IMR-90 (cell line): ENCODE measurements around the gene TAF1. TPM values are rescaled to one million over a fixed set of nuclear protein-coding genes. Genes with fewer than 3 reads are reported as not detected.

Experiments
- ATAC-seq: fragments of 200-7000 bp; cut with Tn5 transposase; 2 replicates; pipeline ENCODE4 v1.9.1; 2020; ENCODE audit warnings: low read depth, mild to moderate bottlenecking, moderate library complexity
- Bru-seq: library from RNA; stranded (reverse); fragments of 400-500 nt; gene quantifications from one replicate; lab custom pipeline; 2021; lab: Mats Ljungman, UMichigan
- BruChase-seq, 2 experiments: library from RNA; stranded (reverse); fragments of 400-500 nt; gene quantifications; one replicate each; lab custom pipeline; 2021; lab: Mats Ljungman, UMichigan
- BruUV-seq: library from RNA; stranded (reverse); fragments of 400-500 nt; replicated peaks from 2 replicates; lab custom pipeline; 2021; lab: Mats Ljungman, UMichigan
- CTCF ChIA-PET: fragments of 300-600 bp; formaldehyde crosslinking; extraction: SDS; loops from one replicate; lab custom pipeline; 2021; ENCODE audit warnings: antibody characterized with exemption; lab: Yijun Ruan, JAX
- POLR2A ChIA-PET: fragments of 300-600 bp; sonication (Branson Sonifier 250); formaldehyde crosslinking; loops from one replicate; lab custom pipeline; 2022; ENCODE audit warnings: antibody characterized with exemption; ENCODE audit not compliant: unreplicated experiment; lab: Charles Lee
- DNase-seq: peaks from one replicate; pipeline ENCODE4 v3.0.0; 2013
- H2AFZ ChIP-seq: replicated peaks from 2 replicates; pipeline ENCODE3; 2013; ENCODE audit warnings: low read length, mild to moderate bottlenecking; ENCODE audit not compliant: poor library complexity
- H2AK5ac ChIP-seq: 2 replicates; pipeline ENCODE4 v1.6.1; 2013; ENCODE audit warnings: low read depth, low read length, inconsistent platforms
- H2AK9ac ChIP-seq: replicated peaks from 2 replicates; pipeline ENCODE3; 2013; ENCODE audit warnings: mild to moderate bottlenecking, low read depth, low read length, moderate library complexity; ENCODE audit not compliant: poor library complexity
- H2BK120ac ChIP-seq: 2 replicates; pipeline ENCODE4 v1.6.1; 2013; ENCODE audit warnings: low read depth, low read length, inconsistent platforms
- H2BK15ac ChIP-seq: 3 replicates; pipeline ENCODE4 v1.6.1; 2013; ENCODE audit warnings: low read depth, low read length, inconsistent platforms
- H2BK20ac ChIP-seq: 2 replicates; pipeline ENCODE4 v1.6.1; 2013; ENCODE audit warnings: low read depth, mild to moderate bottlenecking, inconsistent platforms, low read length, moderate library complexity
- H2BK5ac ChIP-seq: 2 replicates; pipeline ENCODE4 v1.6.1; 2013; ENCODE audit warnings: mild to moderate bottlenecking, low read depth, low read length, inconsistent platforms; ENCODE audit not compliant: poor library complexity, severe bottlenecking
- H3K14ac ChIP-seq: replicated peaks from 2 replicates; pipeline ENCODE4 v1.6.1; 2013; ENCODE audit warnings: low read depth, low read length, inconsistent platforms
- H3K18ac ChIP-seq: 2 replicates; pipeline ENCODE4 v1.6.1; 2013; ENCODE audit warnings: low read depth, low read length, control low read depth
- H3K23ac ChIP-seq: 2 replicates; pipeline ENCODE4 v1.6.1; 2013; ENCODE audit warnings: low read depth, low read length, inconsistent platforms
- H3K27ac ChIP-seq: 2 replicates; pipeline ENCODE4 v1.5.1; 2013; ENCODE audit warnings: mild to moderate bottlenecking, control low read depth, low read length; ENCODE audit not compliant: insufficient read depth
- H3K27me3 ChIP-seq: 2 replicates; pipeline ENCODE4 v1.6.1; 2013; ENCODE audit warnings: low read length; ENCODE audit not compliant: control insufficient read depth, insufficient read depth
- H3K36me3 ChIP-seq: 2 replicates; pipeline ENCODE4 v1.6.1; 2013; ENCODE audit warnings: low read length, mixed read lengths; ENCODE audit not compliant: control insufficient read depth, insufficient read depth
- H3K4ac ChIP-seq: 2 replicates; pipeline ENCODE4 v1.6.1; 2013; ENCODE audit warnings: low read depth, low read length, inconsistent platforms
- H3K4me1 ChIP-seq: 2 replicates; pipeline ENCODE4 v1.6.1; 2013; ENCODE audit warnings: low read length, mixed read lengths; ENCODE audit not compliant: control insufficient read depth, insufficient read depth
- H3K4me2 ChIP-seq: 2 replicates; pipeline ENCODE4 v1.6.1; 2013; ENCODE audit warnings: low read depth, mild to moderate bottlenecking, control low read depth, low read length, moderate library complexity
- H3K4me3 ChIP-seq: 2 replicates; pipeline ENCODE4 v1.5.1; 2013; ENCODE audit warnings: low read depth, mild to moderate bottlenecking, control low read depth, low read length, moderate library complexity; ENCODE audit not compliant: insufficient read depth
- H3K56ac ChIP-seq: 2 replicates; pipeline ENCODE4 v1.6.1; 2013; ENCODE audit warnings: low read length, inconsistent platforms; ENCODE audit not compliant: insufficient read depth; ENCODE audit errors: extremely low read depth
- H3K79me1 ChIP-seq, 2 experiments: 2 replicates each; pipeline ENCODE4 v1.6.1; 2013; ENCODE audit warnings: low read length in 2 of 2, inconsistent platforms in 1 of 2, low read depth in 1 of 2
- H3K9ac ChIP-seq: 2 replicates; pipeline ENCODE4 v1.6.1; 2013; ENCODE audit warnings: low read depth, low read length, control low read depth
- H3K9me1 ChIP-seq: 2 replicates; pipeline ENCODE4 v1.6.1; 2013; ENCODE audit warnings: low read length, inconsistent platforms; ENCODE audit not compliant: insufficient read depth
- H3K9me3 ChIP-seq: 2 replicates; pipeline ENCODE4 v1.6.1; 2013; ENCODE audit warnings: low read length; ENCODE audit not compliant: control insufficient read depth, insufficient read depth
- H4K20me1 ChIP-seq: 2 replicates; pipeline ENCODE4 v1.6.1; 2013; ENCODE audit warnings: low read length, inconsistent platforms; ENCODE audit not compliant: insufficient read depth
- H4K5ac ChIP-seq: 2 replicates; pipeline ENCODE4 v1.6.1; 2013; ENCODE audit warnings: mild to moderate bottlenecking, low read depth, low read length, control low read depth
- H4K8ac ChIP-seq, 2 experiments: 2 replicates each; pipeline ENCODE4 v1.6.1; 2013; ENCODE audit warnings: low read depth in 2 of 2, low read length in 2 of 2, control low read depth in 1 of 2, inconsistent platforms in 1 of 2
- H4K91ac ChIP-seq: 2 replicates; pipeline ENCODE4 v1.6.1; 2013; ENCODE audit warnings: low read depth, low read length, inconsistent platforms; ENCODE audit not compliant: insufficient read depth
- BHLHE40 ChIP-seq: fragments of 150-350 bp; IDR thresholded peaks from 2 replicates; pipeline ENCODE4 v1.6.1; 2016; ENCODE audit warnings: mild to moderate bottlenecking, low read depth, low read length
- CTCF ChIP-seq: conservative IDR thresholded peaks from 2 replicates; pipeline ENCODE4 v1.5.1; 2012; ENCODE audit warnings: mild to moderate bottlenecking, low read depth, low read length, improper control_type of control experiment
- MAZ ChIP-seq: IDR thresholded peaks from 2 replicates; pipeline ENCODE4 v1.6.1; 2012; ENCODE audit warnings: low read depth, mild to moderate bottlenecking, low read length, improper control_type of control experiment, moderate library complexity, borderline replicate concordance
- POLR2A ChIP-seq: IDR thresholded peaks from 2 replicates; pipeline ENCODE4 v1.6.1; 2012; ENCODE audit warnings: mild to moderate bottlenecking, low read depth, low read length
- RAD21 ChIP-seq: IDR thresholded peaks from 2 replicates; pipeline ENCODE4 v1.6.1; 2012; ENCODE audit warnings: low read length, improper control_type of control experiment
- WGBS, 2 experiments: methylation state at CpG; one replicate each; pipeline versions ENCODE4 v1.1.5 to v1.1.7; 2013; ENCODE audit warnings: missing lambda C conversion rate in 2 of 2; ENCODE audit not compliant: insufficient read length in 1 of 2; ENCODE audit errors: extremely low coverage in 2 of 2; 5-methylcytosine and 5-hydroxymethylcytosine counted together
- dilution Hi-C: fragments of 300-500 bp; cut with HindIII; formaldehyde crosslinking; loops from one replicate; pipeline ENCODE4 v1.14.3; 2018; ENCODE audit warnings: low sequenced_read_pairs; ENCODE audit not compliant: unreplicated experiment
- in situ Hi-C: fragments of 300-500 bp; cut with MboI; formaldehyde crosslinking; loops from 3 replicates; pipeline ENCODE4 v1.14.3; 2019; ENCODE audit warnings: low sequenced_read_pairs, inconsistent platforms, mixed read lengths
- intact Hi-C: fragments of 100-400 bp; cut with micrococcal nuclease; formaldehyde crosslinking; loops from 2 replicates; pipeline ENCODE4 v1.10.0; 2022
- long read RNA-seq: library from polyadenylated mRNA; unstranded; transcript quantifications from one replicate; pipeline ENCODE4 v2.0.0, GENCODE V29; 2021; ENCODE audit not compliant: unreplicated experiment
- polyA plus RNA-seq, 3 experiments: library from polyadenylated mRNA; depleted of rRNA; stranded (reverse); fragments of >200 nt; gene quantifications; 2 replicates each; pipeline ENCODE4 v1.2.3, GENCODE V29; 2012; ENCODE audit warnings: low replicate concordance in 1 of 3
- total RNA-seq: library from RNA; depleted of rRNA; stranded (reverse); fragments of >200 nt; gene quantifications from 2 replicates; pipeline ENCODE4 v1.2.3, GENCODE V29; 2012; rRNA removed

TAF1 gene, protein sequence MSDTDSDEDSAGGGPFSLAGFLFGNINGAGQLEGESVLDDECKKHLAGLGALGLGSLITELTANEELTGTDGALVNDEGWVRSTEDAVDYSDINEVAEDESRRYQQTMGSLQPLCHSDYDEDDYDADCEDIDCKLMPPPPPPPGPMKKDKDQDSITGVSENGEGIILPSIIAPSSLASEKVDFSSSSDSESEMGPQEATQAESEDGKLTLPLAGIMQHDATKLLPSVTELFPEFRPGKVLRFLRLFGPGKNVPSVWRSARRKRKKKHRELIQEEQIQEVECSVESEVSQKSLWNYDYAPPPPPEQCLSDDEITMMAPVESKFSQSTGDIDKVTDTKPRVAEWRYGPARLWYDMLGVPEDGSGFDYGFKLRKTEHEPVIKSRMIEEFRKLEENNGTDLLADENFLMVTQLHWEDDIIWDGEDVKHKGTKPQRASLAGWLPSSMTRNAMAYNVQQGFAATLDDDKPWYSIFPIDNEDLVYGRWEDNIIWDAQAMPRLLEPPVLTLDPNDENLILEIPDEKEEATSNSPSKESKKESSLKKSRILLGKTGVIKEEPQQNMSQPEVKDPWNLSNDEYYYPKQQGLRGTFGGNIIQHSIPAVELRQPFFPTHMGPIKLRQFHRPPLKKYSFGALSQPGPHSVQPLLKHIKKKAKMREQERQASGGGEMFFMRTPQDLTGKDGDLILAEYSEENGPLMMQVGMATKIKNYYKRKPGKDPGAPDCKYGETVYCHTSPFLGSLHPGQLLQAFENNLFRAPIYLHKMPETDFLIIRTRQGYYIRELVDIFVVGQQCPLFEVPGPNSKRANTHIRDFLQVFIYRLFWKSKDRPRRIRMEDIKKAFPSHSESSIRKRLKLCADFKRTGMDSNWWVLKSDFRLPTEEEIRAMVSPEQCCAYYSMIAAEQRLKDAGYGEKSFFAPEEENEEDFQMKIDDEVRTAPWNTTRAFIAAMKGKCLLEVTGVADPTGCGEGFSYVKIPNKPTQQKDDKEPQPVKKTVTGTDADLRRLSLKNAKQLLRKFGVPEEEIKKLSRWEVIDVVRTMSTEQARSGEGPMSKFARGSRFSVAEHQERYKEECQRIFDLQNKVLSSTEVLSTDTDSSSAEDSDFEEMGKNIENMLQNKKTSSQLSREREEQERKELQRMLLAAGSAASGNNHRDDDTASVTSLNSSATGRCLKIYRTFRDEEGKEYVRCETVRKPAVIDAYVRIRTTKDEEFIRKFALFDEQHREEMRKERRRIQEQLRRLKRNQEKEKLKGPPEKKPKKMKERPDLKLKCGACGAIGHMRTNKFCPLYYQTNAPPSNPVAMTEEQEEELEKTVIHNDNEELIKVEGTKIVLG (N-terminal part only)
- total RNA-seq (25.5 and 36.1 TPM in 2 replicates), polyA plus RNA-seq (2012; rRNA removed) (11.6 and 15.7 TPM in 2 replicates), Bru-seq, nascent RNA (percentile 82 among the genes with signal in this experiment), BruChase-seq, experiment 1, labeled RNA remaining after a 6-hour chase (percentile 90 among the genes with signal in this experiment), BruChase-seq, experiment 2, labeled RNA remaining after a 2-hour chase (percentile 86 among the genes with signal in this experiment)
- 2.1 and 2.9 TPM in 2 replicates for polyA plus RNA-seq (2012; cell fraction: cytosol; rRNA removed)
- polyA plus RNA-seq (2012; cell fraction: nucleus; rRNA removed; ENCODE audit: low replicate concordance): 3.6 and 29.2 TPM in 2 replicates
- long read RNA-seq, full-length matches to known transcripts: 1 of 12 reads
- long read RNA-seq, partial matches to known transcripts: 4 of 12 reads
- long read RNA-seq, other reads (novel, unspliced or antisense): 7 of 12 reads

GRCh38 chrX:71365875-71366673 lies at the start of gene TAF1:
Gene TAF1, plus strand, starts transcription at chrX:71366357. Its CDS starts 18 bp downstream, at chrX:71366375.
- Histone ChIP-seq H2BK5ac (peak within 1 kb of the TSS; percentile 93), H3K4ac (peak within 1 kb of the TSS; percentile 97), H2BK120ac (peak within 1 kb of the TSS; percentile 66; the same call in 1 of the 2 replicates), H4K91ac (peak within 1 kb of the TSS; percentile 84), H2BK15ac (no peak within 1 kb of the TSS), H4K8ac (peak within 1 kb of the TSS; percentile 73 to 95), H3K18ac (peak within 1 kb of the TSS; percentile 36; the same call in 1 of the 2 replicates), H3K36me3 (peaks cover under 1% of the 10 kb centered on the region), H2AFZ (peak within 1 kb of the TSS; percentile 91), H2AK9ac (peak within 1 kb of the TSS; percentile 83), H4K20me1 (no peaks in the 10 kb centered on the region), H4K5ac (peak within 1 kb of the TSS; percentile 93), H3K4me1 (no peaks in the 10 kb centered on the region; the same call in 1 of the 2 replicates), H3K23ac (peak within 1 kb of the TSS; percentile 98), H2BK20ac (no peak within 1 kb of the TSS), H3K9me1 (no peaks in the 10 kb centered on the region), H3K79me1 (peaks cover 5 to 22% of the 10 kb centered on the region in 2 experiments; a peak in 2 of 4 replicates), H3K27me3 (no peaks in the 10 kb centered on the region), H3K14ac (peak within 1 kb of the TSS; percentile 96), H3K4me3 (peak within 1 kb of the TSS; percentile 91), H3K9ac (peak within 1 kb of the TSS; percentile 99), H3K27ac (peak within 1 kb of the TSS; percentile 95), H3K56ac (peak within 1 kb of the TSS; percentile 86), H3K9me3 (no peaks in the 10 kb centered on the region), H3K4me2 (peak within 1 kb of the TSS; percentile 99), H2AK5ac (peak within 1 kb of the TSS; percentile 91)
- dilution Hi-C loops (no loop called here), in situ Hi-C loops (no loop called here), intact Hi-C loops (loop anchor here (1.0 to 5.0 kb wide), 3 partner anchors 84 to 184 kb away; partner anchors contain the start of genes NONO and ZMYM3)
- ATAC-seq (peak; percentile 89), DNase-seq (peak; percentile 97)
- WGBS, 2 experiments: 32% methylated on average over 17 of the region's 51 CpGs; no CpG with 5 or more reads in 1 of the 2 experiments
- ChIA-PET POLR2A (interaction anchor here (0.6 to 0.7 kb wide), 7 partner anchors 11 to 184 kb away, joined by 3 to 5 read pairs (median 3); partner anchors contain the start of gene ZMYM3), CTCF (no interaction called here)
- BruUV-seq: no TSS peak
- peak; percentile 15; the same call in 1 of the 2 replicates for TF ChIP-seq MAZ
- TF ChIP-seq RAD21: no peak
- no peak for TF ChIP-seq BHLHE40
- TF ChIP-seq CTCF: no peak
- peak; percentile 68; the same call in 1 of the 2 replicates for TF ChIP-seq POLR2A
